HG02798 (cell line): ENCODE data around the gene RPL3.

ENCODE experiments used
- ATAC-seq: cut with Tn5 transposase; IDR thresholded peaks from one replicate; pipeline ENCODE4 v1.9.1; 2021; ENCODE audit warnings: mild to moderate bottlenecking; ENCODE audit not compliant: unreplicated experiment, poor library complexity

RPL3 gene

DNA sequence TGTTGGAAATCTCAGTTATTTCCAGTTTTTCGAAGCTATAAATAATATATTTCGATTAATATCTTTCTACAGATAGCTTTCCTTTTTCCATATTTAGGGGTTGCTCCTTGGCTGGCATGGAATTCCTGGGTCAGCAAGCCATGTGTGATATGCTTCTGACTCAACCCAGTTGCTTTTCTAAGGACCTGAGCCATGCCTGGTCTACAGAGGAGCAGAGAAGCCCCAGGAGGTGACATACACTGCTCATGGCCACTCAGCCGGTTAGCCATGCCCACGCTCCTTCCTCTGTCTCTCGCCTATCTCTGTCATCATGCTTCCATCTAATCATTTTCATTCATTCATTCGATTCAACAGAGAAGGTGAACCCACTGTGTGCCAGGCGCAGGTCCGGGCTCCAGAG is 51.4 kb downstream of the RPL3 start:
- ATAC-seq = no peak

- peak; percentile 76 for ATAC-seq
Measured at GRCh38 chr22:39266398-39267030, 52.9 kb downstream of the RPL3 start.

- ATAC-seq = no peak
Measured at GRCh38 chr22:39265143-39265886, 54.1 kb downstream of the RPL3 start.

GRCh38 chr22:39264349-39265038 is 54.9 kb downstream of the RPL3 start:
- no peak for ATAC-seq

GRCh38 chr22:39263626-39264348 is 55.6 kb downstream of the RPL3 start:
- ATAC-seq = no peak
